CD4-positive, alpha-beta T cell (primary cell): ENCODE data around the gene ARL15. TPM values are rescaled to one million over a fixed set of nuclear protein-coding genes. Genes with fewer than 3 reads are reported as not detected.

Source experiments
- ATAC-seq: fragments of 200-7000 bp; cut with Tn5 transposase; one replicate; pipeline ENCODE4 v1.10.0; 2022; ENCODE audit warnings: mild to moderate bottlenecking; ENCODE audit not compliant: poor library complexity
- CTCF ChIA-PET: fragments of 350-600 bp; sonication (Branson Sonifier 250); formaldehyde crosslinking; loops from one replicate; lab custom pipeline; 2021; ENCODE audit warnings: antibody characterized with exemption, inconsistent platforms; lab: Charles Lee
- POLR2A ChIA-PET: fragments of 350-600 bp; sonication (Branson Sonifier 250); formaldehyde crosslinking; loops from one replicate; lab custom pipeline; 2021; ENCODE audit warnings: antibody characterized with exemption, inconsistent platforms; lab: Charles Lee
- DNase-seq, 14 experiments: peaks; one replicate each; pipeline ENCODE4 v3.0.0-alpha.2; 2013 to 2020; ENCODE audit warnings: mixed read lengths in 2 of 14
- H3K27ac ChIP-seq, 2 donors: one replicate each; pipeline versions ENCODE4 v1.5.1 to v1.7.0; 2013; ENCODE audit warnings: low read length in 2 of 2, low read depth in 1 of 2, mild to moderate bottlenecking in 1 of 2
- H3K27me3 ChIP-seq, 2 experiments: 1 replicate in 1 of 2; 2 replicates in 1 of 2; pipeline versions ENCODE4 v1.6.1 to v1.7.0; 2013; ENCODE audit warnings: low read length in 2 of 2, control low read depth in 1 of 2, mild to moderate bottlenecking in 1 of 2, moderate library complexity in 1 of 2; ENCODE audit not compliant: insufficient read depth in 2 of 2, control insufficient read depth in 1 of 2
- H3K36me3 ChIP-seq: one replicate; pipeline ENCODE4 v1.6.1; 2013; ENCODE audit warnings: low read length, control low read depth; ENCODE audit not compliant: insufficient read depth
- H3K4me1 ChIP-seq: one replicate; pipeline ENCODE4 v1.6.1; 2013; ENCODE audit warnings: low read length, control low read depth; ENCODE audit not compliant: insufficient read depth
- H3K4me3 ChIP-seq: one replicate; pipeline ENCODE4 v1.5.1; 2013; ENCODE audit warnings: mild to moderate bottlenecking, low read length, moderate library complexity
- H3K9me3 ChIP-seq, 2 experiments: 1 replicate in 1 of 2; 2 replicates in 1 of 2; pipeline versions ENCODE4 v1.6.1 to v1.7.0; 2013; ENCODE audit warnings: low read length in 2 of 2, mild to moderate bottlenecking in 2 of 2, control low read depth in 1 of 2, moderate library complexity in 1 of 2; ENCODE audit not compliant: control insufficient read depth in 1 of 2, insufficient read depth in 1 of 2
- H3K27ac Mint-ChIP-seq: one replicate; pipeline ENCODE4 v1.8.0; 2020; ENCODE audit warnings: mixed read lengths
- H3K27me3 Mint-ChIP-seq: one replicate; pipeline ENCODE4 v1.8.0; 2021; ENCODE audit warnings: mixed read lengths
- H3K36me3 Mint-ChIP-seq: one replicate; pipeline ENCODE4 v1.8.0; 2021; ENCODE audit warnings: low read depth, mixed read lengths
- H3K4me1 Mint-ChIP-seq: one replicate; pipeline ENCODE4 v1.8.0; 2021; ENCODE audit warnings: low read depth, mixed read lengths
- H3K4me3 Mint-ChIP-seq: one replicate; pipeline ENCODE4 v1.8.0; 2020; ENCODE audit warnings: mild to moderate bottlenecking, mixed read lengths
- H3K9me3 Mint-ChIP-seq: one replicate; pipeline ENCODE4 v1.8.0; 2020; ENCODE audit warnings: mixed read lengths
- intact Hi-C, 2 experiments: fragments of 100-400 bp; cut with DNase I in 1 of 2; cut with micrococcal nuclease in 1 of 2; formaldehyde crosslinking; loops; one replicate each; pipeline versions ENCODE4 v1.15.1 to v1.9.0; 2023 to 2025; cut with DNase I, micrococcal nuclease
- total RNA-seq, 174 experiments: library from RNA in 2 of 174; stranded (reverse) in 2 of 174; gene quantifications; one replicate each; pipeline ENCODE4 v1.2.3 and lab custom pipeline; 2021 to 2026
- TF ChIP-seq, protein P1 (sequence below): fragments of 200-600 bp; IDR thresholded peaks from one replicate; pipeline ENCODE4 v1.8.0; 2022; ENCODE audit warnings: antibody characterized with exemption, mild to moderate bottlenecking

The ARL15 gene
- total RNA-seq, 2 experiments from 2014 or later, result 9.1 to 10.6 TPM

GRCh38 chr5:54178991-54179390, 131.4 kb downstream of the ARL15 start:
- ATAC-seq (no peak), DNase-seq (no peak)
- Mint-ChIP-seq H3K4me3 (no peak overlapping the region), H3K36me3 (peaks cover 24% of the 10 kb centered on the region), H3K27me3 (no peaks in the 10 kb centered on the region), H3K9me3 (no peaks in the 10 kb centered on the region), H3K27ac (no peak overlapping the region), H3K4me1 (peaks cover 9% of the 10 kb centered on the region)
- POLR2A ChIA-PET, result no interaction called here
- Histone ChIP-seq H3K4me3 (no peak overlapping the region), H3K36me3 (no peaks in the 10 kb centered on the region), H3K27me3 (no peaks in the 10 kb centered on the region), H3K27ac (no peak overlapping the region), H3K9me3 (no peaks in the 10 kb centered on the region), H3K4me1 (no peaks in the 10 kb centered on the region)
- CTCF ChIA-PET, result interaction anchor here (0.6 kb wide), 1 partner anchor 19 kb away, joined by 3 read pairs; no protein-coding TSS in a partner anchor
- intact Hi-C loops, result no loop called here
- TF ChIP-seq, protein P1, sequence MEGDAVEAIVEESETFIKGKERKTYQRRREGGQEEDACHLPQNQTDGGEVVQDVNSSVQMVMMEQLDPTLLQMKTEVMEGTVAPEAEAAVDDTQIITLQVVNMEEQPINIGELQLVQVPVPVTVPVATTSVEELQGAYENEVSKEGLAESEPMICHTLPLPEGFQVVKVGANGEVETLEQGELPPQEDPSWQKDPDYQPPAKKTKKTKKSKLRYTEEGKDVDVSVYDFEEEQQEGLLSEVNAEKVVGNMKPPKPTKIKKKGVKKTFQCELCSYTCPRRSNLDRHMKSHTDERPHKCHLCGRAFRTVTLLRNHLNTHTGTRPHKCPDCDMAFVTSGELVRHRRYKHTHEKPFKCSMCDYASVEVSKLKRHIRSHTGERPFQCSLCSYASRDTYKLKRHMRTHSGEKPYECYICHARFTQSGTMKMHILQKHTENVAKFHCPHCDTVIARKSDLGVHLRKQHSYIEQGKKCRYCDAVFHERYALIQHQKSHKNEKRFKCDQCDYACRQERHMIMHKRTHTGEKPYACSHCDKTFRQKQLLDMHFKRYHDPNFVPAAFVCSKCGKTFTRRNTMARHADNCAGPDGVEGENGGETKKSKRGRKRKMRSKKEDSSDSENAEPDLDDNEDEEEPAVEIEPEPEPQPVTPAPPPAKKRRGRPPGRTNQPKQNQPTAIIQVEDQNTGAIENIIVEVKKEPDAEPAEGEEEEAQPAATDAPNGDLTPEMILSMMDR, result no peak

DNA sequence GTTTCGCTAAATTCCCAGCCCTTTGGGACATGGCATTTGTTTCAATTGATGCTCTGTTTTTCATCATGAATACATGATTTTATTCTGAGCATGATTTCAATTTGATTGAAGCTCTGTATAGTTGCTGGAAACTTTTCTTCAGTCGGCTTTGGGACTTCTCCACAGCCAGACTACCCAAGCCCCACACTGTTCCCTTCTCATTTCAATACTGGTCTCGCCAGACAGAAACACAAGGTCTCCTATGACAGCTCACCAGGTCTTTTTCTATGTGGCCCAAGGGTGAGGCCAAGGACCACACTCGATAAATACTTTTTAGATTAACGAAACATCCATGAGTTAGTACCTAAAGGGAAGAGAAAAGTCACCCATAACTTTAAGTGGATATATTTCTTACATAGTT, 132.2 kb downstream of the ARL15 start:
- TF ChIP-seq, protein P1, result no peak
- Mint-ChIP-seq H3K36me3 (peaks cover 32% of the 10 kb centered on the region), H3K27ac (no peak overlapping the region), H3K4me3 (no peak overlapping the region), H3K27me3 (no peaks in the 10 kb centered on the region), H3K4me1 (peaks cover 9% of the 10 kb centered on the region), H3K9me3 (peaks cover 3% of the 10 kb centered on the region)
- H3K27me3 ChIP-seq, result no peaks in the 10 kb centered on the region
- intact Hi-C loops, result no loop called here
- no peak overlapping the region for H3K4me3 ChIP-seq
- H3K27ac ChIP-seq, result no peak overlapping the region
- no peak for DNase-seq
- no peak for ATAC-seq
- H3K36me3 ChIP-seq, result no peaks in the 10 kb centered on the region
- POLR2A ChIA-PET, result no interaction called here
- no peaks in the 10 kb centered on the region for H3K9me3 ChIP-seq
- CTCF ChIA-PET, result interaction anchor here (0.6 kb wide), 1 partner anchor 18 kb away, joined by 3 read pairs; no protein-coding TSS in a partner anchor
- H3K4me1 ChIP-seq, result no peaks in the 10 kb centered on the region

- peaks cover 38% of the 10 kb centered on the region for H3K36me3 Mint-ChIP-seq
- intact Hi-C loops, result no loop called here
- Histone ChIP-seq H3K27me3 (no peaks in the 10 kb centered on the region), H3K9me3 (no peaks in the 10 kb centered on the region), H3K27ac (no peak overlapping the region), H3K36me3 (no peaks in the 10 kb centered on the region), H3K4me1 (no peaks in the 10 kb centered on the region), H3K4me3 (no peak overlapping the region)
- ChIA-PET CTCF (no interaction called here), POLR2A (no interaction called here)
- TF ChIP-seq, protein P1, result no peak
- DNase-seq (no peak), ATAC-seq (no peak)
- H3K27me3 Mint-ChIP-seq, result no peaks in the 10 kb centered on the region
- H3K9me3 Mint-ChIP-seq, result peaks cover 3% of the 10 kb centered on the region
- no peak overlapping the region for H3K27ac Mint-ChIP-seq
- no peak overlapping the region for H3K4me3 Mint-ChIP-seq
- peaks cover 9% of the 10 kb centered on the region for H3K4me1 Mint-ChIP-seq
Observed at GRCh38 chr5:54177058-54177457, 133.3 kb downstream of the ARL15 start.
